ENCODE results near the gene ACTL7A.
"Not testable (repeated sequence)": the region's sequence is repeated elsewhere in the genome, so short reads cannot be mapped to it uniquely, and the experiment has no call there.

ACTL7A gene

DNA sequence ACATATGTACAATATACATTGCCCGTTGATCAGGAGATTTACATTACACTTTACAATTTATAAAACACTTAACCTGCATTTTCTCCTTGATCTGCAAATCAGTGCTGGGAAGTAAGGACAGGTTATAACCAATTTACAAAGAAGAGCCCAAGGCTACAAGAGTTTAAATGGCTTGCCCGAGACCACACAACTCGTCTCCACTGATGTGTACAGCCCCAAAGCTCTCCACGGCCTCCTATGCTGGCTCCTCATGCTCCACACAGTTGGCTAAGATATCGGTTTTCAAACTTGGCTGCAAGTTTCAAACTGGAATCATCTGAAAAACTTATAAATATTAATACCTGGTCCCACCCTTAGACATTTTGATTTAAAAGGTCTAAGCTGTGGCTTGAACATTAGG lies 16.6 kb upstream of the ACTL7A start:
- Histone ChIP-seq H4K20me1 (ENCODE audit: insufficient read depth, low read length, poor library complexity, severe bottlenecking) (no peaks in the 10 kb centered on the region), H3F3A (ENCODE audit: low read depth) (no peaks in the 10 kb centered on the region), H3K79me2 (ENCODE audit: insufficient read depth, low read length) (no peaks in the 10 kb centered on the region), H3K4me2 (ENCODE audit: low read depth, low read length, poor library complexity, severe bottlenecking) (no peak overlapping the region), H3K4me1 (ENCODE audit: insufficient read depth, low read length, poor library complexity, severe bottlenecking) (no peaks in the 10 kb centered on the region), H3K4me3 (ENCODE audit: low read length, poor library complexity, severe bottlenecking) (no peak overlapping the region), H3K27me3 (ENCODE audit: insufficient read depth, low read length, poor library complexity, severe bottlenecking) (no peaks in the 10 kb centered on the region), H3K9me3 (ENCODE audit: insufficient read depth, low read depth, low read length) (no peaks in the 10 kb centered on the region), H2AFZ (ENCODE audit: low read length) (no peak overlapping the region), H3K9ac (ENCODE audit: low read depth, low read length, poor library complexity, severe bottlenecking) (no peak overlapping the region), H3K9me2 (replicated peaks; ENCODE audit: low read depth, low read length) (no peaks in the 10 kb centered on the region), H3K36me3 (ENCODE audit: insufficient read depth, low read length) (no peaks in the 10 kb centered on the region)
- TF ChIP-seq CTCF (conservative IDR thresholded peaks at IDR 0.05; ENCODE audit: low read length) (no peak), EZH2phosphoT487 (IDR thresholded peaks at IDR 0.05; ENCODE audit: borderline replicate concordance) (no peak)

GRCh38 chr9:108845947-108846346 lies 16.1 kb upstream of the ACTL7A start:
- Histone ChIP-seq H3K4me2 (ENCODE audit: low read depth, low read length, poor library complexity, severe bottlenecking) (no peak overlapping the region), H3K36me3 (ENCODE audit: insufficient read depth, low read length) (no peaks in the 10 kb centered on the region), H3K27me3 (ENCODE audit: insufficient read depth, low read length, poor library complexity, severe bottlenecking) (no peaks in the 10 kb centered on the region), H4K20me1 (ENCODE audit: insufficient read depth, low read length, poor library complexity, severe bottlenecking) (no peaks in the 10 kb centered on the region), H3K79me2 (ENCODE audit: insufficient read depth, low read length) (no peaks in the 10 kb centered on the region), H3F3A (ENCODE audit: low read depth) (no peaks in the 10 kb centered on the region), H3K9me3 (ENCODE audit: insufficient read depth, low read depth, low read length) (no peaks in the 10 kb centered on the region), H3K4me1 (ENCODE audit: insufficient read depth, low read length, poor library complexity, severe bottlenecking) (no peaks in the 10 kb centered on the region), H3K4me3 (ENCODE audit: low read length, poor library complexity, severe bottlenecking) (no peak overlapping the region), H3K9ac (ENCODE audit: low read depth, low read length, poor library complexity, severe bottlenecking) (no peak overlapping the region), H2AFZ (ENCODE audit: low read length) (no peak overlapping the region), H3K9me2 (replicated peaks; ENCODE audit: low read depth, low read length) (no peaks in the 10 kb centered on the region)
- TF ChIP-seq EZH2phosphoT487 (IDR thresholded peaks at IDR 0.05; ENCODE audit: borderline replicate concordance) (no peak), CTCF (conservative IDR thresholded peaks at IDR 0.05; ENCODE audit: low read length) (no peak)

DNA sequence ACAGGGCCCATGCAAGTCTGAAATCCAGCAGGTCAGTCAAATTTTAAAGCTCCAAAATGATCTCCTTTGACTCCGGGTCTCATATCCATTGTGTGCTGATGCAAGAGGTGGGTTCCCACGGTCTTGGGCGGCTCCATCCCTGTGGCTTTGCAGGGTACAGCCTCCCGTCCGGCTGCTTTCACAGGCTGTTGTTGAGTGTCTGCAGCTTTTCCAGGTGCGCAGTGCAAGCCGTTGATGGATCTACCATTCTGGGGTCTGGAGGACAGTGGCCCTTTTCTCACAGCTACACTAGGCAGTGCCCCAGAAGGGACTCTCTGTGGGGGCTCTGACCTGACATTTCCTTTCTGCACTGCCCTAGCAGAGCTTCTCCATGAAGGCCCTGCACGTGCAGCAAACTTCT lies 13.8 kb upstream of the ACTL7A start:
- not testable (repeated sequence) for H3K9me2 ChIP-seq (replicated peaks; ENCODE audit: low read depth, low read length); H3K4me2 ChIP-seq (ENCODE audit: low read depth, low read length, poor library complexity, severe bottlenecking); H3K79me2 ChIP-seq (ENCODE audit: insufficient read depth, low read length); H2AFZ ChIP-seq (ENCODE audit: low read length); H3K4me3 ChIP-seq (ENCODE audit: low read length, poor library complexity, severe bottlenecking); H3F3A ChIP-seq (ENCODE audit: low read depth); H3K9me3 ChIP-seq (ENCODE audit: insufficient read depth, low read depth, low read length); H4K20me1 ChIP-seq (ENCODE audit: insufficient read depth, low read length, poor library complexity, severe bottlenecking); H3K9ac ChIP-seq (ENCODE audit: low read depth, low read length, poor library complexity, severe bottlenecking); H3K36me3 ChIP-seq (ENCODE audit: insufficient read depth, low read length); H3K27me3 ChIP-seq (ENCODE audit: insufficient read depth, low read length, poor library complexity, severe bottlenecking); H3K4me1 ChIP-seq (ENCODE audit: insufficient read depth, low read length, poor library complexity, severe bottlenecking)

GRCh38 chr9:108850293-108850897 lies 11.7 kb upstream of the ACTL7A start:
- no peaks in the 10 kb centered on the region for H3K4me1 ChIP-seq (ENCODE audit: insufficient read depth, low read length, poor library complexity, severe bottlenecking)
- H4K20me1 ChIP-seq (ENCODE audit: insufficient read depth, low read length, poor library complexity, severe bottlenecking): no peaks in the 10 kb centered on the region
- H3K4me3 ChIP-seq (ENCODE audit: low read length, poor library complexity, severe bottlenecking): no peak overlapping the region
- H3F3A ChIP-seq (ENCODE audit: low read depth): no peaks in the 10 kb centered on the region
- H3K9ac ChIP-seq (ENCODE audit: low read depth, low read length, poor library complexity, severe bottlenecking): no peak overlapping the region
- no peaks in the 10 kb centered on the region for H3K27me3 ChIP-seq (ENCODE audit: insufficient read depth, low read length, poor library complexity, severe bottlenecking)
- H3K9me3 ChIP-seq (ENCODE audit: insufficient read depth, low read depth, low read length): no peaks in the 10 kb centered on the region
- H3K79me2 ChIP-seq (ENCODE audit: insufficient read depth, low read length): no peaks in the 10 kb centered on the region
- no peaks in the 10 kb centered on the region for H3K9me2 ChIP-seq (replicated peaks; ENCODE audit: low read depth, low read length)
- no peak overlapping the region for H3K4me2 ChIP-seq (ENCODE audit: low read depth, low read length, poor library complexity, severe bottlenecking)
- no peak overlapping the region for H2AFZ ChIP-seq (ENCODE audit: low read length)
- no peaks in the 10 kb centered on the region for H3K36me3 ChIP-seq (ENCODE audit: insufficient read depth, low read length)
- peak; percentile 54 for TF ChIP-seq CTCF (conservative IDR thresholded peaks at IDR 0.05; ENCODE audit: low read length)
- no peak for TF ChIP-seq EZH2phosphoT487 (IDR thresholded peaks at IDR 0.05; ENCODE audit: borderline replicate concordance)
